HEK293 (cell line): ENCODE measurements around the gene TMEM231.

ENCODE experiments used
- CTCF ChIA-PET: fragments of 350-600 bp; formaldehyde crosslinking; extraction: SDS; loops from one replicate; lab custom pipeline; 2021; ENCODE audit warnings: antibody characterized with exemption; lab: Yijun Ruan, JAX
- POLR2A ChIA-PET: fragments of 300-600 bp; formaldehyde crosslinking; extraction: SDS; loops from one replicate; lab custom pipeline; 2020; ENCODE audit warnings: antibody characterized with exemption, inconsistent platforms; lab: Yijun Ruan, JAX
- H3K27ac ChIP-seq: fragments of 200-500 bp; sonication (Bioruptor generic); 2 replicates; pipeline ENCODE4 v1.5.1; 2014; ENCODE audit warnings: low read depth, low read length, control low read depth, inconsistent platforms; ENCODE audit errors: extremely low read depth
- H3K36me3 ChIP-seq, 2 experiments: fragments of 200-500 bp in 1 of 2; sonication (Bioruptor generic) in 1 of 2; 1 replicate in 1 of 2; 2 replicates in 1 of 2; pipeline ENCODE4 v1.5.1; 2014 to 2017; ENCODE audit warnings: inconsistent platforms in 2 of 2, low read length in 2 of 2; ENCODE audit not compliant: control insufficient read depth in 2 of 2, insufficient read depth in 1 of 2
- H3K4me1 ChIP-seq: fragments of 200-500 bp; sonication (Bioruptor generic); 2 replicates; pipeline ENCODE4 v1.5.1; 2014; ENCODE audit warnings: mild to moderate bottlenecking, low read length, inconsistent platforms; ENCODE audit not compliant: control insufficient read depth, insufficient read depth
- H3K4me3 ChIP-seq: 2 replicates; pipeline ENCODE4 v1.5.1; 2011; ENCODE audit warnings: low read depth, mild to moderate bottlenecking, control low read depth, low read length, moderate library complexity
- H3K9me3 ChIP-seq: fragments of 200-500 bp; sonication (Bioruptor generic); 2 replicates; pipeline ENCODE4 v1.5.1; 2014; ENCODE audit warnings: low read depth, low read length, inconsistent platforms; ENCODE audit not compliant: control insufficient read depth, insufficient read depth
- EGR2 ChIP-seq: fragments of 450-650 bp; formaldehyde crosslinking; IDR thresholded peaks from 2 replicates; pipeline ENCODE4 v1.5.1; 2016; ENCODE audit warnings: low read depth, missing biosample characterization, missing genetic modification characterization
- SALL2 ChIP-seq: fragments of 450-650 bp; formaldehyde crosslinking; IDR thresholded peaks from 2 replicates; pipeline ENCODE4 v1.5.0; 2017; ENCODE audit warnings: missing biosample characterization, mild to moderate bottlenecking, missing genetic modification characterization, borderline replicate concordance
- SCRT1 ChIP-seq: fragments of 450-650 bp; formaldehyde crosslinking; IDR thresholded peaks from 2 replicates; pipeline ENCODE4 v1.5.1; 2016; ENCODE audit warnings: missing biosample characterization, missing genetic modification characterization, borderline replicate concordance
- TCF7L2 ChIP-seq: IDR thresholded peaks from 2 replicates; pipeline ENCODE4 v1.6.1; 2011; ENCODE audit warnings: low read depth, mild to moderate bottlenecking, inconsistent platforms, low read length, moderate library complexity, borderline replicate concordance
- TRIM28 ChIP-seq: IDR thresholded peaks from 2 replicates; pipeline ENCODE4 v1.6.1; 2011; ENCODE audit warnings: low read length, control low read depth, borderline replicate concordance
- YY1 ChIP-seq: fragments of 450-650 bp; formaldehyde crosslinking; IDR thresholded peaks from 2 replicates; pipeline ENCODE4 v1.5.1; 2018; ENCODE audit warnings: missing biosample characterization, missing genetic modification characterization
- ZBTB21 ChIP-seq: fragments of 450-650 bp; formaldehyde crosslinking; IDR thresholded peaks from 2 replicates; pipeline ENCODE4 v1.5.1; 2017; ENCODE audit warnings: missing biosample characterization, missing genetic modification characterization
- ZBTB8A ChIP-seq: fragments of 450-650 bp; formaldehyde crosslinking; IDR thresholded peaks from 2 replicates; pipeline ENCODE4 v1.5.1; 2016; ENCODE audit warnings: missing biosample characterization, missing genetic modification characterization
- ZFHX2 ChIP-seq: fragments of 450-650 bp; formaldehyde crosslinking; conservative IDR thresholded peaks from 2 replicates; pipeline ENCODE4 v1.5.1; 2016; ENCODE audit warnings: missing biosample characterization, missing genetic modification characterization
- ZIC2 ChIP-seq: fragments of 450-650 bp; formaldehyde crosslinking; IDR thresholded peaks from 2 replicates; pipeline ENCODE4 v1.5.1; 2016; ENCODE audit warnings: missing biosample characterization, missing genetic modification characterization
- ZNF175 ChIP-seq: fragments of 450-650 bp; formaldehyde crosslinking; IDR thresholded peaks from 2 replicates; pipeline ENCODE4 v1.5.1; 2016; ENCODE audit warnings: missing biosample characterization, missing genetic modification characterization
- ZNF223 ChIP-seq: fragments of 450-650 bp; formaldehyde crosslinking; IDR thresholded peaks from 2 replicates; pipeline ENCODE4 v1.5.1; 2016; ENCODE audit warnings: missing biosample characterization, missing genetic modification characterization
- ZNF248 ChIP-seq: fragments of 450-650 bp; formaldehyde crosslinking; IDR thresholded peaks from 2 replicates; pipeline ENCODE4 v1.5.1; 2017; ENCODE audit warnings: missing biosample characterization, missing genetic modification characterization
- ZNF394 ChIP-seq: fragments of 450-650 bp; formaldehyde crosslinking; IDR thresholded peaks from 2 replicates; pipeline ENCODE4 v1.5.1; 2016; ENCODE audit warnings: missing biosample characterization, missing genetic modification characterization, mild to moderate bottlenecking, moderate library complexity, borderline replicate concordance
- ZNF510 ChIP-seq: fragments of 450-650 bp; formaldehyde crosslinking; IDR thresholded peaks from 2 replicates; pipeline ENCODE4 v1.5.1; 2018; ENCODE audit warnings: mild to moderate bottlenecking, missing genetic modification characterization, missing biosample characterization; ENCODE audit not compliant: insufficient replicate concordance
- ZNF555 ChIP-seq: fragments of 450-650 bp; formaldehyde crosslinking; conservative IDR thresholded peaks from 2 replicates; pipeline ENCODE4 v1.5.1; 2017; ENCODE audit warnings: missing biosample characterization, mild to moderate bottlenecking, missing genetic modification characterization, inconsistent platforms
- ZNF558 ChIP-seq: fragments of 450-650 bp; formaldehyde crosslinking; IDR thresholded peaks from 2 replicates; pipeline ENCODE4 v1.5.1; 2016; ENCODE audit warnings: missing biosample characterization, missing genetic modification characterization
- ZNF560 ChIP-seq: fragments of 450-650 bp; formaldehyde crosslinking; IDR thresholded peaks from 2 replicates; pipeline ENCODE4 v1.5.1; 2017; ENCODE audit warnings: missing biosample characterization, missing genetic modification characterization, borderline replicate concordance
- ZNF585B ChIP-seq: fragments of 450-650 bp; formaldehyde crosslinking; IDR thresholded peaks from 2 replicates; pipeline ENCODE4 v1.5.1; 2016; ENCODE audit warnings: missing biosample characterization, missing genetic modification characterization
- TF ChIP-seq, protein P1 (sequence below): fragments of 450-650 bp; formaldehyde crosslinking; IDR thresholded peaks from 2 replicates; pipeline ENCODE4 v1.5.1; 2016; ENCODE audit warnings: missing biosample characterization, missing genetic modification characterization, low read depth
- TF ChIP-seq, protein P2 (sequence below): fragments of 450-650 bp; formaldehyde crosslinking; IDR thresholded peaks from 2 replicates; pipeline ENCODE4 v1.5.1; 2016; ENCODE audit warnings: missing biosample characterization, missing genetic modification characterization, low read depth
- TF ChIP-seq, protein P3 (sequence below): IDR thresholded peaks from 2 replicates; pipeline ENCODE4 v1.6.1; 2011; ENCODE audit warnings: mild to moderate bottlenecking, low read depth, low read length, borderline replicate concordance
- TF ChIP-seq, protein P4 (sequence below): fragments of 450-650 bp; formaldehyde crosslinking; conservative IDR thresholded peaks from 2 replicates; pipeline ENCODE4 v1.5.1; 2016; ENCODE audit warnings: low read depth, missing biosample characterization, missing genetic modification characterization

Gene TMEM231

DNA sequence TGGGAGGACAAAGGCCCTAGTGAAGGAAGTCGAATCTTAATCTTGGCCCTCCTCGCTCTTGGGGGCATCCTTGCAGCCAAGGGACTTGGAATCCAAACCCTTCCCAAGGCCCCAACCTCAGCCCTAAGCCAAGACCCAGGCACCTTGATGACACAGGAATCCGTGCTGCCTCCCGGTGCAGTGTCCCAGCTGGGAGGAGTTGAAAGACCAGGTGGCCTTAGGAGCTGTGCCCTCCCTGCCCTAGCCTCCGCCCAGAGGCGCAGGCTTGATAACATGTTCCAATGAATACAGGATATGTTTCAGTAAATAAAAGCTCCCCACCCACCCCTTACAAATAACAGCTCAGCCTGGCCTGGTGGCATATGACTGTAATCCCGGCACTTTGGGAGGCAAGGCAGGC, 20.2 kb downstream of the TMEM231 start, which contains the start of gene CHST5:
Gene CHST5 (minus strand): TSS at position 208 of the 400 bp plus-strand sequence. CDS start 5,724 bp downstream, outside the sequence.
- ChIA-PET POLR2A (no interaction called here), CTCF (interaction anchor here (0.6 to 1.8 kb wide), 4 partner anchors 13 to 71 kb away, joined by 3 to 11 read pairs (median 4); no protein-coding TSS in a partner anchor)
- no peaks in the 10 kb centered on the region for H3K9me3 ChIP-seq
- H3K4me3 ChIP-seq: no peak within 1 kb of the TSS
- no peak for TF ChIP-seq ZNF394
- no peak for TF ChIP-seq ZBTB21 (tag by site-specific recombination)
- TF ChIP-seq, protein P1, sequence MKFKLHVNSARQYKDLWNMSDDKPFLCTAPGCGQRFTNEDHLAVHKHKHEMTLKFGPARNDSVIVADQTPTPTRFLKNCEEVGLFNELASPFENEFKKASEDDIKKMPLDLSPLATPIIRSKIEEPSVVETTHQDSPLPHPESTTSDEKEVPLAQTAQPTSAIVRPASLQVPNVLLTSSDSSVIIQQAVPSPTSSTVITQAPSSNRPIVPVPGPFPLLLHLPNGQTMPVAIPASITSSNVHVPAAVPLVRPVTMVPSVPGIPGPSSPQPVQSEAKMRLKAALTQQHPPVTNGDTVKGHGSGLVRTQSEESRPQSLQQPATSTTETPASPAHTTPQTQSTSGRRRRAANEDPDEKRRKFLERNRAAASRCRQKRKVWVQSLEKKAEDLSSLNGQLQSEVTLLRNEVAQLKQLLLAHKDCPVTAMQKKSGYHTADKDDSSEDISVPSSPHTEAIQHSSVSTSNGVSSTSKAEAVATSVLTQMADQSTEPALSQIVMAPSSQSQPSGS (tag by site-specific recombination): no peak
- TF ChIP-seq ZNF585B (tag by site-specific recombination): no peak
- no peak for TF ChIP-seq ZIC2
- TF ChIP-seq, protein P2, sequence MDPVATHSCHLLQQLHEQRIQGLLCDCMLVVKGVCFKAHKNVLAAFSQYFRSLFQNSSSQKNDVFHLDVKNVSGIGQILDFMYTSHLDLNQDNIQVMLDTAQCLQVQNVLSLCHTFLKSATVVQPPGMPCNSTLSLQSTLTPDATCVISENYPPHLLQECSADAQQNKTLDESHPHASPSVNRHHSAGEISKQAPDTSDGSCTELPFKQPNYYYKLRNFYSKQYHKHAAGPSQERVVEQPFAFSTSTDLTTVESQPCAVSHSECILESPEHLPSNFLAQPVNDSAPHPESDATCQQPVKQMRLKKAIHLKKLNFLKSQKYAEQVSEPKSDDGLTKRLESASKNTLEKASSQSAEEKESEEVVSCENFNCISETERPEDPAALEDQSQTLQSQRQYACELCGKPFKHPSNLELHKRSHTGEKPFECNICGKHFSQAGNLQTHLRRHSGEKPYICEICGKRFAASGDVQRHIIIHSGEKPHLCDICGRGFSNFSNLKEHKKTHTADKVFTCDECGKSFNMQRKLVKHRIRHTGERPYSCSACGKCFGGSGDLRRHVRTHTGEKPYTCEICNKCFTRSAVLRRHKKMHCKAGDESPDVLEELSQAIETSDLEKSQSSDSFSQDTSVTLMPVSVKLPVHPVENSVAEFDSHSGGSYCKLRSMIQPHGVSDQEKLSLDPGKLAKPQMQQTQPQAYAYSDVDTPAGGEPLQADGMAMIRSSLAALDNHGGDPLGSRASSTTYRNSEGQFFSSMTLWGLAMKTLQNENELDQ (tag by site-specific recombination): no peak
- no peak for TF ChIP-seq ZNF560
- TF ChIP-seq SCRT1: no peak
- TF ChIP-seq, all 188 proteins: peak for 0
- no peak within 1 kb of the TSS for H3K27ac ChIP-seq
- H3K36me3 ChIP-seq: no peaks in the 10 kb centered on the region
- no peaks in the 10 kb centered on the region for H3K4me1 ChIP-seq

DNA sequence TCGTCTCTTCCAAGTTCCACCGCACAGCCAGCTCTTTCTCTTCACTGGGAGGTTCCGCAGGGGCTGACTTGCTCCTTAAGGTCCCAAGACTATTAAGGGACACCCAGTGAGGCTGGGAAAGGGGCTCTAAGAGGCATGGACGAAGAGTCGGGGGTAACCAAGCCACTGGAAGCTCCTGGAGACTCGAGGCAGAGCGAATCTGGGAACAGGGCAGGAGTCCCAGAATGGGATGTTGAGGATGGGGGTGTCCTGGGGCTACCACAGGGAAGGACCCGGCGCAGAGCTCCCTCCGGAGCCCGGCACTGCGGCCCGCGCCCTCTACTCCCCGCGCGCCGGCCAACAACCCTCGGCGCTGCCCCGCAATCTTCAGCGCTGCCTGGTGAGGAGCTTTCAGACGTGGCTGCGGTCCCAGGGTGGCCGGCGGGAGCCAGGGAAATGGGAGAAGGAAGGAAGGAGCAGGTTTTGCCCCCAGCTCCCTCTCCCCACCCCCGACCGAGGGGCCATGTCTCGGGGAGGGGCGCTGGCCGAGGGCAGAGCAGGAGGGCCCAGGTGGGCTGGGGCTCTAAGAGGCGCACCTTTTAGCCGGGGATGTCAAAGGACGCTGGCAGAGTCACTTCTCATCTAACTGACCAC, 20.7 kb downstream of the TMEM231 start:
- Histone ChIP-seq H3K4me1 (no peaks in the 10 kb centered on the region), H3K27ac (no peak overlapping the region), H3K9me3 (no peaks in the 10 kb centered on the region), H3K36me3 (no peaks in the 10 kb centered on the region), H3K4me3 (no peak overlapping the region)
- ChIA-PET POLR2A (interaction anchor here (1.0 kb wide), 1 partner anchor 19 kb away, joined by 4 read pairs; no protein-coding TSS in a partner anchor), CTCF (interaction anchor here (0.6 to 1.8 kb wide), 4 partner anchors 13 to 70 kb away, joined by 3 to 11 read pairs (median 4); no protein-coding TSS in a partner anchor)
- TF ChIP-seq ZNF558 (tag by site-specific recombination) (no peak), ZNF223 (tag by site-specific recombination) (no peak), TCF7L2 (no peak), ZNF555 (tag by site-specific recombination) (no peak), ZNF510 (tag by site-specific recombination) (no peak), TRIM28 (no peak), EGR2 (no peak), SALL2 (no peak), ZNF248 (tag by site-specific recombination) (no peak), YY1 (tag by site-specific recombination) (no peak), ZBTB8A (no peak), ZFHX2 (tag by site-specific recombination) (no peak), ZNF175 (tag by site-specific recombination) (no peak)
- TF ChIP-seq, protein P3, sequence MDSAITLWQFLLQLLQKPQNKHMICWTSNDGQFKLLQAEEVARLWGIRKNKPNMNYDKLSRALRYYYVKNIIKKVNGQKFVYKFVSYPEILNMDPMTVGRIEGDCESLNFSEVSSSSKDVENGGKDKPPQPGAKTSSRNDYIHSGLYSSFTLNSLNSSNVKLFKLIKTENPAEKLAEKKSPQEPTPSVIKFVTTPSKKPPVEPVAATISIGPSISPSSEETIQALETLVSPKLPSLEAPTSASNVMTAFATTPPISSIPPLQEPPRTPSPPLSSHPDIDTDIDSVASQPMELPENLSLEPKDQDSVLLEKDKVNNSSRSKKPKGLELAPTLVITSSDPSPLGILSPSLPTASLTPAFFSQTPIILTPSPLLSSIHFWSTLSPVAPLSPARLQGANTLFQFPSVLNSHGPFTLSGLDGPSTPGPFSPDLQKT: no peak
- TF ChIP-seq, protein P4, sequence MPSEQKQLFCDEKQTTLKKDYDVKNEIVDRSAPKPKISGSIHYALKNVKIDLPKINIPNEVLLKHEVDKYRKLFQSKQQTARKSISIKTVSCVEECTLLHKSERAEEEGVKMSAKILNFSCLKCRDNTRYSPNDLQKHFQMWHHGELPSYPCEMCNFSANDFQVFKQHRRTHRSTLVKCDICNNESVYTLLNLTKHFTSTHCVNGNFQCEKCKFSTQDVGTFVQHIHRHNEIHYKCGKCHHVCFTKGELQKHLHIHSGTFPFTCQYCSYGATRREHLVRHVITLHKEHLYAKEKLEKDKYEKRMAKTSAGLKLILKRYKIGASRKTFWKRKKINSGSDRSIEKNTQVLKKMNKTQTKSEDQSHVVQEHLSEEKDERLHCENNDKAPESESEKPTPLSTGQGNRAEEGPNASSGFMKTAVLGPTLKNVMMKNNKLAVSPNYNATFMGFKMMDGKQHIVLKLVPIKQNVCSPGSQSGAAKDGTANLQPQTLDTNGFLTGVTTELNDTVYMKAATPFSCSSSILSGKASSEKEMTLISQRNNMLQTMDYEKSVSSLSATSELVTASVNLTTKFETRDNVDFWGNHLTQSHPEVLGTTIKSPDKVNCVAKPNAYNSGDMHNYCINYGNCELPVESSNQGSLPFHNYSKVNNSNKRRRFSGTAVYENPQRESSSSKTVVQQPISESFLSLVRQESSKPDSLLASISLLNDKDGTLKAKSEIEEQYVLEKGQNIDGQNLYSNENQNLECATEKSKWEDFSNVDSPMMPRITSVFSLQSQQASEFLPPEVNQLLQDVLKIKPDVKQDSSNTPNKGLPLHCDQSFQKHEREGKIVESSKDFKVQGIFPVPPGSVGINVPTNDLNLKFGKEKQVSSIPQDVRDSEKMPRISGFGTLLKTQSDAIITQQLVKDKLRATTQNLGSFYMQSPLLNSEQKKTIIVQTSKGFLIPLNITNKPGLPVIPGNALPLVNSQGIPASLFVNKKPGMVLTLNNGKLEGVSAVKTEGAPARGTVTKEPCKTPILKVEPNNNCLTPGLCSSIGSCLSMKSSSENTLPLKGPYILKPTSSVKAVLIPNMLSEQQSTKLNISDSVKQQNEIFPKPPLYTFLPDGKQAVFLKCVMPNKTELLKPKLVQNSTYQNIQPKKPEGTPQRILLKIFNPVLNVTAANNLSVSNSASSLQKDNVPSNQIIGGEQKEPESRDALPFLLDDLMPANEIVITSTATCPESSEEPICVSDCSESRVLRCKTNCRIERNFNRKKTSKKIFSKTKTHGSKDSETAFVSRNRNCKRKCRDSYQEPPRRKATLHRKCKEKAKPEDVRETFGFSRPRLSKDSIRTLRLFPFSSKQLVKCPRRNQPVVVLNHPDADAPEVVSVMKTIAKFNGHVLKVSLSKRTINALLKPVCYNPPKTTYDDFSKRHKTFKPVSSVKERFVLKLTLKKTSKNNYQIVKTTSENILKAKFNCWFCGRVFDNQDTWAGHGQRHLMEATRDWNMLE (tag by site-specific recombination): no peak
